Heart right ventricle (tissue), 16 donors: ENCODE data around the gene CD3E. TPM values are rescaled to one million over a fixed set of nuclear protein-coding genes. Genes with fewer than 3 reads are reported as not detected.

ENCODE experiments used
- ATAC-seq, 8 donors: fragments of 200-7000 bp; cut with Tn5 transposase; one replicate each; pipeline ENCODE4 v1.9.1; 2020; ENCODE audit warnings: mild to moderate bottlenecking in 8 of 8, moderate library complexity in 8 of 8, moderate number of reproducible peaks in 1 of 8
- DNase-seq, 2 donors: peaks; one replicate each; pipeline ENCODE4 v3.0.0-alpha.2; 2020
- H3K27ac ChIP-seq, 10 donors: fragments of 200-600 bp; sonication (generic) in 2 of 10; one replicate each; pipeline versions ENCODE4 v1.5.0 to v1.8.0; 2020 to 2022; ENCODE audit warnings: mild to moderate bottlenecking in 3 of 10
- H3K27me3 ChIP-seq, 7 donors: fragments of 200-600 bp; one replicate each; pipeline ENCODE4 v1.8.0; 2021 to 2022; ENCODE audit warnings: mild to moderate bottlenecking in 2 of 7
- H3K36me3 ChIP-seq, 9 donors: fragments of 200-600 bp; sonication (generic) in 1 of 9; one replicate each; pipeline versions ENCODE4 v1.5.0 to v1.8.0; 2020 to 2022; ENCODE audit warnings: mild to moderate bottlenecking in 2 of 9
- H3K4me1 ChIP-seq, 9 donors: fragments of 200-600 bp; sonication (generic) in 1 of 9; one replicate each; pipeline versions ENCODE4 v1.5.0 to v1.8.0; 2020 to 2022; ENCODE audit warnings: mild to moderate bottlenecking in 4 of 9
- H3K4me3 ChIP-seq, 10 donors: fragments of 200-600 bp; sonication (generic) in 2 of 10; one replicate each; pipeline versions ENCODE4 v1.5.0 to v1.8.0; 2020 to 2022; ENCODE audit warnings: mild to moderate bottlenecking in 7 of 10, moderate library complexity in 2 of 10
- H3K9me3 ChIP-seq, 11 donors: fragments of 200-600 bp in 10 of 11; sonication (generic) in 2 of 11; one replicate each; pipeline versions ENCODE4 v1.5.0 to v1.8.0; 2013 to 2022; ENCODE audit warnings: mild to moderate bottlenecking in 2 of 11, control low read depth in 1 of 11, moderate library complexity in 1 of 11
- WGBS, 2 donors: extraction: QIAGEN DNeasy Blood & Tissue Kit; methylation state at CpG; one replicate each; pipeline ENCODE4 v1.1.7; 2013; ENCODE audit warnings: inconsistent platforms in 1 of 2; 5-methylcytosine and 5-hydroxymethylcytosine counted together
- intact Hi-C, 10 donors: fragments of 100-400 bp; cut with DNase I; formaldehyde crosslinking; loops; one replicate each; pipeline versions ENCODE4 v1.11.1 to v1.14.2; 2022
- polyA plus RNA-seq, 2 donors: library from polyadenylated mRNA; stranded (reverse); fragments of 200-250 nt; gene quantifications; one replicate each; pipeline ENCODE4 v1.2.3, GENCODE V29; 2013
- total RNA-seq, 10 donors: library from RNA; stranded (reverse); fragmentation: NEBNext Ultra II Directional in 3 of 10; extraction: Animal tissue kit (Norgen Biotek cat#: 25700) in 3 of 10; gene quantifications; one replicate each; pipeline versions ENCODE4 v1.2.1 to v1.2.4, GENCODE V29; 2021 to 2023
- TF ChIP-seq, protein P1 (sequence below), 9 donors: fragments of 200-600 bp; sonication (generic) in 2 of 9; IDR thresholded peaks; one replicate each; pipeline versions ENCODE4 v1.5.0 to v1.8.0; 2021 to 2022; ENCODE audit warnings: antibody characterized with exemption in 9 of 9, mild to moderate bottlenecking in 5 of 9, moderate library complexity in 1 of 9
- donor health status: Arrhythmogenic right ventricular cardiomyopathy.
- donor health status: ischemic (EF 13 %, LVEDD 7.1; RV severe dilation, severe dysfunction).
- donor health status: healthy with polysubstance abuse.
- donor health status: DM: no; HTN: yes; CAD: no.
- donor health status: DM: no; HTN: no; CAD: no.
- donor health status: ischemic (EF 25% LVEDD 6.9; RV normal size, moderate dysfunction).
- donor health status: ischemic (EF 25% LVEDD 5.7; RV mildly dilated, moderate dysfunction).
- donor health status: healthy.
- donor health status: DM: yes; HTN: yes; CAD: no.
- donor health status: Ischemic cardiomyopathy.
- donor health status: ischemic (EF 35%, LVEDD 5.7; RV mildly dilated, moderate dysfunction).
- donor health status: nonischemic (EF 11% LVEDD 7.7; RV severe dilation, severe dysfunction).
- donor health status: DM: yes; HTN: yes; CAD: no.
- donor health status: PGD.
- donor health status: ischemic (EF 29% LVEDD 5.4; RV normal size, mild dysfunction).
- donor health status: nonischemic (EF 23%, LVEDD 6.1; RV moderate dilation, normal function).

The CD3E gene
- total and polyA plus RNA-seq, 12 donors: 0.17 to 12.2 (median 0.59) TPM; not detected in 2

DNA sequence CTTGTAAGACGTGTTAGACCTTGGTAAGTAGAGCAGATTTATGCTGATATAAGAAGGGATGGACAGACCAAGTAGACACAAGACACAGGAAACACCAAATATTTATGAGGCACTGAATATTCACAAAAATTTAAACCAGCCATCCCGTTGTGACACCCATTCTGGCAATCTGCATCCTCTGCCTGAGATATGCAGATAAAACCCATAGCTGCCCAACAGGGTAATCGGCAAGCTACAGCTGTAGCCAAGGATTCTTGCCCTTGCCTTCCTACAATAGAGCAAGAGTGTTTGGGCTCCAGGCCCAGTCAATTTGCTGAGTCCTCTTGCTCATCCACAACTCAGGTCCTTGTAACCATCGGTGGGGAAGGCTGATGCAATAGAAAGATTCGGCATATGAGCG, 21.9 kb upstream of the CD3E start:
- intact Hi-C loops: no loop called here
- no peak for ATAC-seq
- TF ChIP-seq, protein P1, sequence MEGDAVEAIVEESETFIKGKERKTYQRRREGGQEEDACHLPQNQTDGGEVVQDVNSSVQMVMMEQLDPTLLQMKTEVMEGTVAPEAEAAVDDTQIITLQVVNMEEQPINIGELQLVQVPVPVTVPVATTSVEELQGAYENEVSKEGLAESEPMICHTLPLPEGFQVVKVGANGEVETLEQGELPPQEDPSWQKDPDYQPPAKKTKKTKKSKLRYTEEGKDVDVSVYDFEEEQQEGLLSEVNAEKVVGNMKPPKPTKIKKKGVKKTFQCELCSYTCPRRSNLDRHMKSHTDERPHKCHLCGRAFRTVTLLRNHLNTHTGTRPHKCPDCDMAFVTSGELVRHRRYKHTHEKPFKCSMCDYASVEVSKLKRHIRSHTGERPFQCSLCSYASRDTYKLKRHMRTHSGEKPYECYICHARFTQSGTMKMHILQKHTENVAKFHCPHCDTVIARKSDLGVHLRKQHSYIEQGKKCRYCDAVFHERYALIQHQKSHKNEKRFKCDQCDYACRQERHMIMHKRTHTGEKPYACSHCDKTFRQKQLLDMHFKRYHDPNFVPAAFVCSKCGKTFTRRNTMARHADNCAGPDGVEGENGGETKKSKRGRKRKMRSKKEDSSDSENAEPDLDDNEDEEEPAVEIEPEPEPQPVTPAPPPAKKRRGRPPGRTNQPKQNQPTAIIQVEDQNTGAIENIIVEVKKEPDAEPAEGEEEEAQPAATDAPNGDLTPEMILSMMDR (IDR thresholded peaks at IDR 0.05): no peak
- H3K27me3 ChIP-seq: peaks cover 0 to 5% (median 0%) of the 10 kb centered on the region in 7 donors
- H3K9me3 ChIP-seq: peaks cover 0 to 3% (median 0%) of the 10 kb centered on the region in 11 donors
- no peak for DNase-seq
- no peak overlapping the region for H3K27ac ChIP-seq
- H3K4me3 ChIP-seq: no peak overlapping the region
- no peaks in the 10 kb centered on the region for H3K36me3 ChIP-seq
- H3K4me1 ChIP-seq: no peaks in the 10 kb centered on the region
- 72 to 84% methylated on average over 6 of the region's 6 CpGs for WGBS, 2 donors

DNA sequence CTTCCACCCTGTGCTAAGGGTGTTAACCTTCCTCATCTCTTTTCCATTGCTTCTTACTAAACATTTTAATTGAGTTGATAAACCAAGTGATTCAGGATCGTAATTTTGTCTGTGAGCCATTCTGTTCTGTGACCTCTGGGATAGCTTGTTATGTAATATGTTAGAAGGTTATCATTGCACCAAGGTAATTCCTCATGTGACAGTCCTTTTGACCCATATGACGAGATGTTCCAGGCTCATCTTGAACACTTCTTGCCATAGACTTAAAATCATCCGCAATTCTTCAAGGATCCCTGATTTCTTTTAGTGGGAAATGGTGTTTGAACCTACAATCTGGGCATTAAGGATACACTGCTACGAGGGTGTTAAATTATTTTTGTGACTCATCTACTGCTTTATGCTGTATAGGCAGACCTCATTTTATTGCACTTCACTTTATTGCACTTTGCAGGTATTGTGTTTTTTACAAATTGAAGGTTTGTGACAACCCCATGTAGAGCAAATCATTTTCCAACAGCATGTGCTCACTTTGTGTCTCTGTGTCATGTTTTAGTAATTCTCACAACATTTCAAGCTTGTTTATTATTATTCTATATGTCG, 21.4 kb upstream of the CD3E start:
- no peak overlapping the region for H3K27ac ChIP-seq
- no peak for ATAC-seq
- 72 to 74% methylated on average over 5 of the region's 5 CpGs for WGBS, 2 donors
- H3K4me1 ChIP-seq: no peaks in the 10 kb centered on the region
- H3K4me3 ChIP-seq: no peak overlapping the region
- H3K9me3 ChIP-seq: peaks cover 0 to 3% (median 0%) of the 10 kb centered on the region in 11 donors
- TF ChIP-seq, protein P1 (IDR thresholded peaks at IDR 0.05): no peak
- intact Hi-C loops: no loop called here
- peaks cover 0 to 5% (median 0%) of the 10 kb centered on the region in 7 donors for H3K27me3 ChIP-seq
- H3K36me3 ChIP-seq: no peaks in the 10 kb centered on the region
- DNase-seq: no peak

DNA sequence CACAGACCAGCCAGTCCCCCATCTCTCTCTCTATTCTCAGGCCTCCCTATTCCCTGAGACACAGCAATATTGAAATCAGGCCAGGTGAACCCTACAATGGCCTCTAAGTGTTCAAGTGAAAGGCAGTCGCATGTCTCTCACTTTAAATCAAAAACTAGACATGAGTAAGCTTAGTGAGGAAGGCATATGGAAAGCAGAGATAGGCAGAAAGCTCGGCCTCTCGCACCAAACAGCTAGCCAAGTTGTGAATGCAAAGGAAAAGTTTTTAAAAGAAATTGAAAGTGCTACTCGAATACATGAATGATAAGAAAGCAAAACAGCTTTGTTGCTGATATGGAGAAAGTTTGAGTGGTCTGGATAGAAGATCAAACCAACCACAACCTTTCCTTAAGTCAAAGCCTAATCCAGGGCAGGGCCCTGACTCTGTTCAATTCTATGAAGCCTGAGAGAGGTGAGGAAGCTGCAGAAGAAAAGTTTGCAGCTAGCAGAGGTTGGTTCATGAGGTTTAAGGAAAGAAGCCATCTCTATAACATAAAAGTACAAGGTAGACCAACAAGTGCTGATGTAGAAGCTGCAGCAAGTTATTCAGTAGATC, 20.7 kb upstream of the CD3E start:
- no peak overlapping the region for H3K27ac ChIP-seq
- ATAC-seq (no peak), DNase-seq (no peak)
- H3K9me3 ChIP-seq: peaks cover 0 to 3% (median 0%) of the 10 kb centered on the region in 11 donors
- no peaks in the 10 kb centered on the region for H3K36me3 ChIP-seq
- intact Hi-C loops: no loop called here
- H3K4me1 ChIP-seq: no peaks in the 10 kb centered on the region
- peaks cover 0 to 3% (median 0%) of the 10 kb centered on the region in 7 donors for H3K27me3 ChIP-seq
- TF ChIP-seq, protein P1 (IDR thresholded peaks at IDR 0.05): no peak
- 67 to 74% methylated on average over 4 of the region's 4 CpGs for WGBS, 2 donors
- no peak overlapping the region for H3K4me3 ChIP-seq

DNA sequence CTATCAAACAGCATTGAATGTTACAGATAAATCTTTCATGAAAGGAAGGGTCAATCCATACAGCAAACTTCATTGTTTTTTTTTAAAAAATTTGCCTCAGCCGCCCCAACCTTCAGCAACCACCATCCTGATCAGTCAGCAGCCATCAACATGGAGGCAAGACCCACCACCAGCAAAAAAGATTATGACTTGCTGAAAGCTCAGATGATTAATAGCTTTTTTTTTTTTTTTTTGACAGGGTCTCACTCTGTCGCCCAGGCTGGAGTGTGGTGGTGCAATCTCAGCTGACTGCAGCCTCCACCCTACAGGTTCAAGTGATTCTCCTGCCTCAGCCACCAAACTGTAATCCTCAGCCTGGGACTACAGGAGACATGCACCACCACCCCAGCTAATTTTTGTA, 18.0 kb upstream of the CD3E start:
- H3K4me1 ChIP-seq: no peaks in the 10 kb centered on the region
- no peak overlapping the region for H3K27ac ChIP-seq
- 78 to 82% methylated on average over 2 of the region's 2 CpGs for WGBS, 2 donors
- no peak for ATAC-seq
- no peak overlapping the region for H3K4me3 ChIP-seq
- H3K9me3 ChIP-seq: peaks cover 0 to 3% (median 0%) of the 10 kb centered on the region in 11 donors
- H3K36me3 ChIP-seq: no peaks in the 10 kb centered on the region
- intact Hi-C loops: no loop called here
- no peaks in the 10 kb centered on the region for H3K27me3 ChIP-seq
- DNase-seq: no peak
- TF ChIP-seq, protein P1 (IDR thresholded peaks at IDR 0.05): no peak
